LNCaP clone FGC (cell line): ENCODE results near the gene CA10.

Experiments used
- DNase-seq: peaks from one replicate; pipeline ENCODE4 v3.0.0-alpha.2; 2011; ENCODE audit warnings: low read depth
- H3K4me3 ChIP-seq: 2 replicates; pipeline ENCODE4 v1.5.1; 2011; ENCODE audit warnings: mild to moderate bottlenecking, low read depth, low read length, control low read depth
- CTCF ChIP-seq: IDR thresholded peaks from 2 replicates; pipeline ENCODE4 v1.5.1; 2012; ENCODE audit warnings: mild to moderate bottlenecking; ENCODE audit not compliant: control insufficient read depth, insufficient read depth; ENCODE audit errors: extremely low read depth

CA10 gene

GRCh38 chr17:51814521-51814920, 344.0 kb downstream of the CA10 start:
- H3K4me3 ChIP-seq: no peak overlapping the region
- TF ChIP-seq CTCF: no peak
- DNase-seq: no peak

- DNase-seq: no peak
- no peak for TF ChIP-seq CTCF
These were observed 344.7 kb downstream of the CA10 start for GRCh38 chr17:51813784-51814174.

GRCh38 chr17:51813140-51813783, 345.3 kb downstream of the CA10 start:
- no peak for DNase-seq
- no peak overlapping the region for H3K4me3 ChIP-seq
- TF ChIP-seq CTCF: no peak

More at GRCh38 chr17:51813784-51814174, 344.7 kb downstream of the CA10 start:
- H3K4me3 ChIP-seq: no peak overlapping the region

GRCh38 chr17:51807460-51807859, 351.1 kb downstream of the CA10 start:
- no peak overlapping the region for H3K4me3 ChIP-seq
- DNase-seq: no peak
- no peak for TF ChIP-seq CTCF

GRCh38 chr17:51805765-51806164, 352.7 kb downstream of the CA10 start:
- no peak for TF ChIP-seq CTCF
- no peak overlapping the region for H3K4me3 ChIP-seq
- DNase-seq: no peak

- no peak for TF ChIP-seq CTCF
- DNase-seq: no peak
These were observed 353.3 kb downstream of the CA10 start for GRCh38 chr17:51805185-51805584.

GRCh38 chr17:51803161-51803560, 355.4 kb downstream of the CA10 start:
- no peak for TF ChIP-seq CTCF
- no peak for DNase-seq
- H3K4me3 ChIP-seq: no peak overlapping the region

More at GRCh38 chr17:51805185-51805584, 353.3 kb downstream of the CA10 start:
- no peak overlapping the region for H3K4me3 ChIP-seq
